ENCODE results near the gene DIO1. TPM values are rescaled to one million over a fixed set of nuclear protein-coding genes. Genes with fewer than 3 reads are reported as not detected.

Gene DIO1
- total RNA-seq, 1 experiment from 2014 or later = 0.28 TPM

DNA sequence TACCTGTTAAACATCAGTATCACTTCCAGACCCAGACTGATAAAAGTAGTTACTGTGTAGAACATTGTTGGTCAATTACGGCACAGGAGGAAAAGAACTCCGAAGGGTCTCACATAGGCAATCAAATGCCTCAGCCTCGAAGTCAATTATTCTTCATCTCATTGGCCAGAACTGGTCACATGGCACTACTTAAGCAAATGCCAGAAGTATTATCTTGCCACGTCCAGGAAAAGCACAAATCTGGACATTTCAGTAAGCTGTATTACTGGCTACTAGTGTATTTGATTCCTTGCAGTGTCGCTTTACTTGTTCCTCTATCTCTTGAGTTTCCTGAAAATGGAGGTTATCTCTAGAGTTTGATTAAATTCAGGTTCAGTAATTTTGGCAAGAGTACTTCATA lies 24.4 kb downstream of the DIO1 start:
- no peak for ATAC-seq
- POLR2A ChIA-PET = no interaction called here
- H3K36me3 ChIP-seq (ENCODE audit: control insufficient read depth, insufficient read depth, low read length) = no peaks in the 10 kb centered on the region

DNA sequence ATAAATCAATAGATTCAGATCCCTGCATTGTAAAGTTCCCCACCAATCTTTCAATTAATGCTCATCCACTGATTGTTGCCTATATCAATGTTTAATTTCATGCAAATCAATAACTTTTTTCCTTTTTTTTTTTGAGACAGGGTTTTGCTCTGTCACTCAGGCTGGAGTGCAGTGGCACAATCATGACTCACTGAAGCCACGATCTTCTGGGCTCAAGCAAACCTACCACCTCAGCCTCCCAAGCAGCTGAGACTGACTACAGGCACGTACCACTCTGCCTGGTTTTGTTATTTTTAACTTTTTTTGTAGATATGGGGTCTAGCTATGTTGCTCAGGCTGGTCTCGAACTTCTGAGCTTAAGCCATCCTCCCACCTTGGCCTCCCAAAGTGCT lies 25.7 kb downstream of the DIO1 start:
- no peaks in the 10 kb centered on the region for H3K4me1 ChIP-seq (ENCODE audit: control insufficient read depth, insufficient read depth, low read length)
- H3K4me3 ChIP-seq (ENCODE audit: low read depth in 2 of 2, low read length in 2 of 2) = no peak overlapping the region
- no peak overlapping the region for H3K27ac ChIP-seq (ENCODE audit: low read length)
- TF ChIP-seq SIN3A (IDR thresholded peaks at IDR 0.05; ENCODE audit: borderline replicate concordance, insufficient read depth, low read depth, low read length) = no peak
- no peak for TF ChIP-seq POLR2AphosphoS5 (IDR thresholded peaks at IDR 0.05; ENCODE audit: low read depth, low read length)
- no peak for TF ChIP-seq CTCF (IDR thresholded peaks at IDR 0.05)
- TF ChIP-seq REST (IDR thresholded peaks at IDR 0.05; ENCODE audit: insufficient read depth in 1 of 2, low read depth in 2 of 2, low read length in 1 of 2) = no peak
- TF ChIP-seq TCF7L2 (IDR thresholded peaks at IDR 0.05; ENCODE audit: low read depth, low read length) = no peak
- ATAC-seq (no peak), DNase-seq (ENCODE audit: low read depth, low spot score) (no peak)
- no peaks in the 10 kb centered on the region for H3K36me3 ChIP-seq (ENCODE audit: control insufficient read depth, insufficient read depth, low read length)
- H3K9me3 ChIP-seq (ENCODE audit: control insufficient read depth, insufficient read depth, low read depth, low read length) = no peaks in the 10 kb centered on the region
- CTCF ChIA-PET = interaction anchor here (0.7 kb wide), 1 partner anchor 40 kb away, joined by 12 read pairs; no protein-coding TSS in a partner anchor
- no peaks in the 10 kb centered on the region for H3K27me3 ChIP-seq (ENCODE audit: control insufficient read depth, insufficient read depth, low read length)
- POLR2A ChIA-PET = no interaction called here
- in situ Hi-C loops (cut with HindIII; ENCODE audit: low pct_unique_long_range_greater_than_20kb, low sequenced_read_pairs) = no loop called here
- no TSS peak for BruUV-seq (replicated peaks)
- intact Hi-C loops (cut with micrococcal nuclease; ENCODE audit: unreplicated experiment) = no loop called here

More for the DNA sequence above, 24.4 kb downstream of the DIO1 start:
- intact Hi-C loops (cut with micrococcal nuclease; ENCODE audit: unreplicated experiment) = no loop called here
- BruUV-seq (replicated peaks) = no TSS peak
- no peak for DNase-seq (ENCODE audit: low read depth, low spot score)
- H3K9me3 ChIP-seq (ENCODE audit: control insufficient read depth, insufficient read depth, low read depth, low read length) = no peaks in the 10 kb centered on the region
- TF ChIP-seq TCF7L2 (IDR thresholded peaks at IDR 0.05; ENCODE audit: low read depth, low read length) (no peak), POLR2AphosphoS5 (IDR thresholded peaks at IDR 0.05; ENCODE audit: low read depth, low read length) (no peak), SIN3A (IDR thresholded peaks at IDR 0.05; ENCODE audit: borderline replicate concordance, insufficient read depth, low read depth, low read length) (no peak), REST (IDR thresholded peaks at IDR 0.05; ENCODE audit: insufficient read depth in 1 of 2, low read depth in 2 of 2, low read length in 1 of 2) (no peak)
- no peaks in the 10 kb centered on the region for H3K4me1 ChIP-seq (ENCODE audit: control insufficient read depth, insufficient read depth, low read length)
- CTCF ChIA-PET = no interaction called here
- in situ Hi-C loops (cut with HindIII; ENCODE audit: low pct_unique_long_range_greater_than_20kb, low sequenced_read_pairs) = no loop called here
- no peaks in the 10 kb centered on the region for H3K27me3 ChIP-seq (ENCODE audit: control insufficient read depth, insufficient read depth, low read length)
- no peak overlapping the region for H3K4me3 ChIP-seq (ENCODE audit: low read depth in 2 of 2, low read length in 2 of 2)
- H3K27ac ChIP-seq (ENCODE audit: low read length) = no peak overlapping the region

Measured in Panc1 (cell line).